C4-2B (cell line): ENCODE results near the gene SYNGR4.

Experiments
- ZFX ChIP-seq: fragments of 450-650 bp; IDR thresholded peaks from 2 replicates; pipeline ENCODE4 v1.6.1; 2017
- TF ChIP-seq, protein P1 (sequence below): fragments of 450-650 bp; conservative IDR thresholded peaks from 2 replicates; pipeline ENCODE4 v1.5.1; 2017; ENCODE audit warnings: mild to moderate bottlenecking

DNA sequence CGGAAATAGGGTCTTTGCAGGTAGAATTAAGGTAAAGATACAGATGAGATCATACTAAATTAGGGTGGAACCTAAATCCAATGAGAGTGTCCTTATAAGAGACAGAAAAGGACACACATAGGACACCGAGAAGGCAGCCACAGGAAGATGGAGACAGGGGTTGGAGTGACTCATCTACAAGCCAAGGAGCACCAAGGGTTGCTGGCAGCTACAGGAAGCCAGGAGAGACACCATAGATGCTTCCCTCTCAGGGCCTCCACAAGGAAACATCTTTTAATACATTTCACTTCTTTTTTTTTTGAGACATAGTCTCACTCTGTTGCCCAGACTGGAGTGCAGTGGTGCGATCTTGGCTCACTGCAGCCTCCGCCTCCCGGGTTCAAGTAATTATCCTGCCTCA lies 10.5 kb upstream of the SYNGR4 start:
- TF ChIP-seq, protein P1, sequence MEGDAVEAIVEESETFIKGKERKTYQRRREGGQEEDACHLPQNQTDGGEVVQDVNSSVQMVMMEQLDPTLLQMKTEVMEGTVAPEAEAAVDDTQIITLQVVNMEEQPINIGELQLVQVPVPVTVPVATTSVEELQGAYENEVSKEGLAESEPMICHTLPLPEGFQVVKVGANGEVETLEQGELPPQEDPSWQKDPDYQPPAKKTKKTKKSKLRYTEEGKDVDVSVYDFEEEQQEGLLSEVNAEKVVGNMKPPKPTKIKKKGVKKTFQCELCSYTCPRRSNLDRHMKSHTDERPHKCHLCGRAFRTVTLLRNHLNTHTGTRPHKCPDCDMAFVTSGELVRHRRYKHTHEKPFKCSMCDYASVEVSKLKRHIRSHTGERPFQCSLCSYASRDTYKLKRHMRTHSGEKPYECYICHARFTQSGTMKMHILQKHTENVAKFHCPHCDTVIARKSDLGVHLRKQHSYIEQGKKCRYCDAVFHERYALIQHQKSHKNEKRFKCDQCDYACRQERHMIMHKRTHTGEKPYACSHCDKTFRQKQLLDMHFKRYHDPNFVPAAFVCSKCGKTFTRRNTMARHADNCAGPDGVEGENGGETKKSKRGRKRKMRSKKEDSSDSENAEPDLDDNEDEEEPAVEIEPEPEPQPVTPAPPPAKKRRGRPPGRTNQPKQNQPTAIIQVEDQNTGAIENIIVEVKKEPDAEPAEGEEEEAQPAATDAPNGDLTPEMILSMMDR = no peak
- TF ChIP-seq ZFX = no peak
